HCT116 (cell line): ENCODE data around the gene TIMM10B. TPM values are rescaled to one million over a fixed set of nuclear protein-coding genes. Genes with fewer than 3 reads are reported as not detected.

Experiments
- ATAC-seq: fragments of 200-7000 bp; cut with Tn5 transposase; 2 replicates; pipeline ENCODE4 v1.9.1; 2020; ENCODE audit warnings: mild to moderate bottlenecking, moderate library complexity
- BruUV-seq: library from RNA; stranded (reverse); fragments of 400-500 nt; replicated peaks from 2 replicates; lab custom pipeline; 2021; lab: Mats Ljungman, UMichigan
- CTCF ChIA-PET: fragments of 300-600 bp; sonication (Branson Sonifier 250); formaldehyde crosslinking; loops from one replicate; lab custom pipeline; 2021; ENCODE audit warnings: antibody characterized with exemption; lab: Charles Lee
- POLR2A ChIA-PET: fragments of 300-600, 350-600 bp; sonication (Branson Sonifier 250); formaldehyde crosslinking; loops from one replicate; lab custom pipeline; 2021; ENCODE audit warnings: antibody characterized with exemption; lab: Charles Lee
- RAD21 ChIA-PET, 2 experiments: fragments of 300-600 bp; sonication (Branson Sonifier 250); formaldehyde crosslinking; loops; one replicate each; lab custom pipeline; 2023; ENCODE audit warnings: low total read pairs in 2 of 2; ENCODE audit not compliant: uncharacterized antibody in 2 of 2, unreplicated experiment in 2 of 2, low non-redundant PET in 1 of 2; lab: Charles Lee
- DNase-seq: peaks from one replicate; pipeline ENCODE4 v3.0.0-alpha.2; 2010; ENCODE audit warnings: low read depth, low spot score
- H2AFZ ChIP-seq: fragments of 200-600 bp; shearing (Covaris generic), sonication (generic); 2 replicates; pipeline ENCODE4 v1.6.1; 2017; ENCODE audit warnings: low read depth, mixed run types, mixed read lengths, antibody characterized with exemption, low read length; ENCODE audit not compliant: poor library complexity, severe bottlenecking
- H3K27ac ChIP-seq: 2 replicates; pipeline ENCODE4 v1.5.1; 2012; ENCODE audit warnings: low read depth, low read length
- H3K27me3 ChIP-seq: fragments of 200-600 bp; sonication (generic); 2 replicates; pipeline ENCODE4 v1.6.1; 2016; ENCODE audit warnings: mixed run types, low read length, mixed read lengths; ENCODE audit not compliant: insufficient read depth
- H3K36me3 ChIP-seq, 2 experiments: fragments of 200-500 bp in 1 of 2; fragments of 200-600 bp in 1 of 2; sonication (Bioruptor generic) in 1 of 2; sonication (generic) in 1 of 2; 2 replicates each; pipeline versions ENCODE4 v1.5.1 to v1.6.1; 2014 to 2016; ENCODE audit warnings: low read length in 2 of 2, inconsistent platforms in 1 of 2, mixed read lengths in 1 of 2, mixed run types in 1 of 2; ENCODE audit not compliant: insufficient read depth in 2 of 2, control insufficient read depth in 1 of 2
- H3K4me1 ChIP-seq, 2 experiments: fragments of 200-600 bp in 1 of 2; sonication (generic) in 1 of 2; 2 replicates each; pipeline versions ENCODE4 v1.5.1 to v1.6.1; 2012 to 2017; ENCODE audit warnings: low read length in 2 of 2, inconsistent platforms in 1 of 2, mild to moderate bottlenecking in 1 of 2, mixed read lengths in 1 of 2, mixed run types in 1 of 2, moderate library complexity in 1 of 2; ENCODE audit not compliant: insufficient read depth in 2 of 2, control insufficient read depth in 1 of 2
- H3K4me2 ChIP-seq: fragments of 200-600 bp; sonication (generic); 2 replicates; pipeline ENCODE4 v1.6.1; 2017; ENCODE audit warnings: mixed run types, low read length, mixed read lengths
- H3K4me3 ChIP-seq, 2 experiments: fragments of 200-600 bp in 1 of 2; sonication (generic) in 1 of 2; replicated peaks in 1 of 2; 2 replicates each; pipeline ENCODE4 v1.5.1; 2011 to 2016; ENCODE audit warnings: low read length in 2 of 2, control low read depth in 1 of 2, low read depth in 1 of 2, mild to moderate bottlenecking in 1 of 2, mixed read lengths in 1 of 2, mixed run types in 1 of 2
- H3K79me2 ChIP-seq: fragments of 200-600 bp; sonication (generic); 2 replicates; pipeline ENCODE4 v1.6.1; 2017; ENCODE audit warnings: mild to moderate bottlenecking, mixed run types, low read length, moderate library complexity, mixed read lengths; ENCODE audit not compliant: insufficient read depth
- H3K9ac ChIP-seq: fragments of 200-600 bp; sonication (generic); 2 replicates; pipeline ENCODE4 v1.6.1; 2016; ENCODE audit warnings: low read length, mixed read lengths
- H3K9me2 ChIP-seq: fragments of 200-600 bp; sonication (generic), shearing (Covaris generic); 2 replicates; pipeline ENCODE4 v1.6.1; 2017; ENCODE audit warnings: mixed run types, mild to moderate bottlenecking, moderate library complexity; ENCODE audit not compliant: insufficient read depth
- H3K9me3 ChIP-seq, 2 experiments: fragments of 200-500 bp in 1 of 2; fragments of 200-600 bp in 1 of 2; sonication (Bioruptor generic) in 1 of 2; sonication (generic) in 1 of 2; 2 replicates each; pipeline ENCODE4 v1.6.1; 2014 to 2017; ENCODE audit warnings: low read length in 2 of 2, mixed read lengths in 2 of 2, inconsistent platforms in 1 of 2, low read depth in 1 of 2, mild to moderate bottlenecking in 1 of 2, mixed run types in 1 of 2, moderate library complexity in 1 of 2; ENCODE audit not compliant: control insufficient read depth in 1 of 2, insufficient read depth in 1 of 2
- H4K20me1 ChIP-seq: fragments of 200-600 bp; sonication (generic), shearing (Covaris generic); 2 replicates; pipeline ENCODE4 v1.6.1; 2017; ENCODE audit warnings: mixed run types, mild to moderate bottlenecking, moderate library complexity; ENCODE audit not compliant: insufficient read depth
- CBX3 ChIP-seq: IDR thresholded peaks from 2 replicates; pipeline ENCODE4 v1.6.1; 2012; ENCODE audit warnings: low read depth
- CEBPB ChIP-seq: IDR thresholded peaks from 2 replicates; pipeline ENCODE4 v1.6.1; 2012; ENCODE audit warnings: low read depth
- EGR1 ChIP-seq: IDR thresholded peaks from 2 replicates; pipeline ENCODE4 v1.6.1; 2012; ENCODE audit warnings: low read depth
- EZH2 ChIP-seq: fragments of 200-600 bp; sonication (generic); IDR thresholded peaks from 2 replicates; pipeline ENCODE4 v1.6.1; 2017; ENCODE audit warnings: antibody characterized with exemption, mixed run types
- EZH2phosphoT487 ChIP-seq: fragments of 200-600 bp; IDR thresholded peaks from 2 replicates; pipeline ENCODE4 v1.6.1; 2018; ENCODE audit warnings: antibody characterized with exemption, borderline replicate concordance
- FOSL1 ChIP-seq: IDR thresholded peaks from 2 replicates; pipeline ENCODE4 v1.6.1; 2012; ENCODE audit warnings: low read depth
- POLR2AphosphoS5 ChIP-seq: IDR thresholded peaks from 2 replicates; pipeline ENCODE4 v1.6.1; 2011; ENCODE audit warnings: mild to moderate bottlenecking, low read depth, low read length, moderate library complexity
- RAD21 ChIP-seq: IDR thresholded peaks from 2 replicates; pipeline ENCODE4 v1.6.1; 2012; ENCODE audit warnings: low read depth, mild to moderate bottlenecking
- SIN3A ChIP-seq: IDR thresholded peaks from 2 replicates; pipeline ENCODE4 v1.6.1; 2012; ENCODE audit warnings: low read depth
- SP1 ChIP-seq: IDR thresholded peaks from 2 replicates; pipeline ENCODE4 v1.6.1; 2012; ENCODE audit warnings: low read depth
- SRF ChIP-seq: IDR thresholded peaks from 2 replicates; pipeline ENCODE4 v1.6.1; 2012; ENCODE audit warnings: low read depth
- ZNF274 ChIP-seq: fragments of 200-500 bp; sonication (Bioruptor generic); IDR thresholded peaks from 2 replicates; pipeline ENCODE4 v1.6.1; 2014; ENCODE audit warnings: mild to moderate bottlenecking, low read depth, low read length, inconsistent platforms
- intact Hi-C: fragments of 100-400 bp; cut with micrococcal nuclease; formaldehyde crosslinking; loops from 2 replicates; pipeline ENCODE4 v1.10.0; 2022
- total RNA-seq: library from RNA; stranded (reverse); gene quantifications from one replicate; pipeline ENCODE4 v1.2.1, GENCODE V29; 2021; ENCODE audit not compliant: unreplicated experiment
- TF ChIP-seq, protein P1 (sequence below), 3 experiments: fragments of 200-600 bp in 1 of 3; sonication (generic) in 1 of 3; IDR thresholded peaks in 2 of 3; conservative IDR thresholded peaks in 1 of 3; 2 replicates each; pipeline ENCODE4 v1.5.1; 2012 to 2017; ENCODE audit warnings: low read depth in 2 of 3, low read length in 2 of 3, antibody characterized with exemption in 1 of 3, borderline replicate concordance in 1 of 3, control low read depth in 1 of 3, mild to moderate bottlenecking in 1 of 3, mixed read lengths in 1 of 3, mixed run types in 1 of 3, moderate library complexity in 1 of 3; ENCODE audit not compliant: insufficient read depth in 1 of 3
- TF ChIP-seq, protein P2 (sequence below): IDR thresholded peaks from 2 replicates; pipeline ENCODE4 v1.6.1; 2012; ENCODE audit warnings: low read depth
- TF ChIP-seq, protein P3 (sequence below): IDR thresholded peaks from 2 replicates; pipeline ENCODE4 v1.6.1; 2012

The TIMM10B gene
- total RNA-seq, 1 experiment from 2014 or later = 22.9 TPM

DNA sequence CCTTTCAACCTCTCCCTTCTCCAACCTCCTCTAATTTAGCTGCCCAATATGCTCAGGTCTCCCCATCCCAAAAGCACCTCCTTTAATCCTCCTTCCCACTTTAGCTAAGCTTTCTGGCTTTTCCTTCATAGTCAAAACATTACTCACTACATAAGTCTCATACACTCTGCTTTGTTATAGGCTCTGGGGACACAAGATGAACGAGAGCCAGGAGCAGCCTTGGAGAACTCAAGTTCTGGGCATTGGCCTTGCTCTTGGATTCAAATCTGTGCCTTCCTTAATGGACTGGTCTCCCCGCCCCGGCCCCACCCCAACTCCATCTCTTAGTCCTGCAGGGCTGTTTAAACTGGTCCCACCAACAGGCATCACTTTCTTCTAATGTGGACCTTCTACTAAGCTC lies 29.1 kb upstream of the TIMM10B start (continued):
- TF ChIP-seq ZNF274 = no peak
- TF ChIP-seq, protein P1, sequence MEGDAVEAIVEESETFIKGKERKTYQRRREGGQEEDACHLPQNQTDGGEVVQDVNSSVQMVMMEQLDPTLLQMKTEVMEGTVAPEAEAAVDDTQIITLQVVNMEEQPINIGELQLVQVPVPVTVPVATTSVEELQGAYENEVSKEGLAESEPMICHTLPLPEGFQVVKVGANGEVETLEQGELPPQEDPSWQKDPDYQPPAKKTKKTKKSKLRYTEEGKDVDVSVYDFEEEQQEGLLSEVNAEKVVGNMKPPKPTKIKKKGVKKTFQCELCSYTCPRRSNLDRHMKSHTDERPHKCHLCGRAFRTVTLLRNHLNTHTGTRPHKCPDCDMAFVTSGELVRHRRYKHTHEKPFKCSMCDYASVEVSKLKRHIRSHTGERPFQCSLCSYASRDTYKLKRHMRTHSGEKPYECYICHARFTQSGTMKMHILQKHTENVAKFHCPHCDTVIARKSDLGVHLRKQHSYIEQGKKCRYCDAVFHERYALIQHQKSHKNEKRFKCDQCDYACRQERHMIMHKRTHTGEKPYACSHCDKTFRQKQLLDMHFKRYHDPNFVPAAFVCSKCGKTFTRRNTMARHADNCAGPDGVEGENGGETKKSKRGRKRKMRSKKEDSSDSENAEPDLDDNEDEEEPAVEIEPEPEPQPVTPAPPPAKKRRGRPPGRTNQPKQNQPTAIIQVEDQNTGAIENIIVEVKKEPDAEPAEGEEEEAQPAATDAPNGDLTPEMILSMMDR (IDR thresholded peaks at IDR 0.05 in 2 of 3, conservative IDR thresholded peaks at IDR 0.05 in 1 of 3; ENCODE audit: borderline replicate concordance in 1 of 3, insufficient read depth in 1 of 3, low read depth in 2 of 3, low read length in 2 of 3) = no peak
- no peak for TF ChIP-seq EZH2phosphoT487
- no peak for TF ChIP-seq FOSL1

DNA sequence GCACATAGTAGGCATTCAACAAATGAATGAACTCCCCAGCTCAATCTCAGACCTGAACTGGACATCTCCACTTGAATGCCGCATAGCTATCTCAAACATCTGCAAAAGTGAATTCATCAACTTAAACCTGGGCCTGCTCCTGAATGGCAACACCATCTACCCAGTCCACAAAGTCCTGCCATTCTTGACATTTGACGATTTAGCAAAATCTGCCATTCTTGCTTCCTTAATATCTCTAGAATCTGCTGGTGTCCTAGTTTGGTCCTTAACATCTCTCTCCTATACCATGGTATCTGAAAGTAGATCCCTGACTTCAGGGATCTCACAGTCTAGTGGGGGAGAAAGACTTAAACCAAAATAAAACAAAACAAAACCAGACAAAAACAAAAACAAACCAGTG lies 28.1 kb upstream of the TIMM10B start:
- Histone ChIP-seq H3K79me2 (no peaks in the 10 kb centered on the region), H3K36me3 (peaks cover 4 to 6% of the 10 kb centered on the region in 2 experiments; a peak in 2 of 4 replicates), H4K20me1 (no peaks in the 10 kb centered on the region), H3K27ac (no peak overlapping the region), H3K4me2 (no peak overlapping the region), H3K4me3 (no peak overlapping the region), H3K4me1 (no peaks in the 10 kb centered on the region), H3K27me3 (no peaks in the 10 kb centered on the region), H3K9me3 (no peaks in the 10 kb centered on the region), H3K9me2 (no peaks in the 10 kb centered on the region), H3K9ac (no peak overlapping the region), H2AFZ (no peak overlapping the region)
- intact Hi-C loops = no loop called here
- no TSS peak for BruUV-seq
- ChIA-PET CTCF (interaction anchor here (2.1 to 3.7 kb wide), 2 partner anchors 9 to 14 kb away, joined by 6 to 15 read pairs; no protein-coding TSS in a partner anchor), RAD21 (no interaction called here), POLR2A (no interaction called here)
- ATAC-seq = no peak
- no peak for DNase-seq
- TF ChIP-seq SIN3A = no peak

DNA sequence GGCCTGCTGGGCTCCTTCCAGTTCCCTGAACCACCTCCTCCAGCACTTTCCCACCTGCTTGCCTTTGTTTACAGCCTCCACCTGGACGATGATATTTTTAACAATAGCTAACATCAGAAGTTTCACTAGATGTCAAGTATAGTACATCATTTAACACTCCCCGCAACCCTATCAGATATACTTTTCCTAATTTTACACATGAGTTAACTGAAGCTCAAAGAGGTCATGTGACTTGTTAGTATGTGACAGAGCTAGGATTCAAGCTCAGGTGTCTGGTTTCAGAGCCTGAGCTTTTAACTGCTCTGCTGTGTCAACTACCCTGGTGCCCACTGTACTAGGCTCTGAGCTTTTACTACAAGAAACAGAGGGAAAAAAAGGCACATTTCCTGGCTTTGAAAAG lies 26.2 kb upstream of the TIMM10B start:
- Histone ChIP-seq H3K36me3 (peaks cover 4 to 6% of the 10 kb centered on the region in 2 experiments; a peak in 2 of 4 replicates), H3K4me2 (no peak overlapping the region), H2AFZ (no peak overlapping the region), H4K20me1 (no peaks in the 10 kb centered on the region), H3K4me3 (no peak overlapping the region), H3K9me2 (no peaks in the 10 kb centered on the region), H3K27me3 (no peaks in the 10 kb centered on the region), H3K79me2 (no peaks in the 10 kb centered on the region), H3K4me1 (no peaks in the 10 kb centered on the region), H3K9me3 (no peaks in the 10 kb centered on the region), H3K27ac (no peak overlapping the region), H3K9ac (no peak overlapping the region)
- no peak for DNase-seq
- POLR2A ChIA-PET = no interaction called here
- BruUV-seq = no TSS peak
- CTCF ChIA-PET = interaction anchor here (1.1 to 3.7 kb wide), 3 partner anchors 10 to 16 kb away, joined by 3 to 15 read pairs (median 6); no protein-coding TSS in a partner anchor
- no peak for ATAC-seq
- intact Hi-C loops = no loop called here
- RAD21 ChIA-PET = no interaction called here
- TF ChIP-seq EZH2 (no peak), EGR1 (no peak), CBX3 (no peak), POLR2AphosphoS5 (no peak), SRF (no peak), SP1 (no peak), RAD21 (no peak), EZH2phosphoT487 (no peak), SIN3A (no peak), CEBPB (no peak)
- TF ChIP-seq, protein P2, sequence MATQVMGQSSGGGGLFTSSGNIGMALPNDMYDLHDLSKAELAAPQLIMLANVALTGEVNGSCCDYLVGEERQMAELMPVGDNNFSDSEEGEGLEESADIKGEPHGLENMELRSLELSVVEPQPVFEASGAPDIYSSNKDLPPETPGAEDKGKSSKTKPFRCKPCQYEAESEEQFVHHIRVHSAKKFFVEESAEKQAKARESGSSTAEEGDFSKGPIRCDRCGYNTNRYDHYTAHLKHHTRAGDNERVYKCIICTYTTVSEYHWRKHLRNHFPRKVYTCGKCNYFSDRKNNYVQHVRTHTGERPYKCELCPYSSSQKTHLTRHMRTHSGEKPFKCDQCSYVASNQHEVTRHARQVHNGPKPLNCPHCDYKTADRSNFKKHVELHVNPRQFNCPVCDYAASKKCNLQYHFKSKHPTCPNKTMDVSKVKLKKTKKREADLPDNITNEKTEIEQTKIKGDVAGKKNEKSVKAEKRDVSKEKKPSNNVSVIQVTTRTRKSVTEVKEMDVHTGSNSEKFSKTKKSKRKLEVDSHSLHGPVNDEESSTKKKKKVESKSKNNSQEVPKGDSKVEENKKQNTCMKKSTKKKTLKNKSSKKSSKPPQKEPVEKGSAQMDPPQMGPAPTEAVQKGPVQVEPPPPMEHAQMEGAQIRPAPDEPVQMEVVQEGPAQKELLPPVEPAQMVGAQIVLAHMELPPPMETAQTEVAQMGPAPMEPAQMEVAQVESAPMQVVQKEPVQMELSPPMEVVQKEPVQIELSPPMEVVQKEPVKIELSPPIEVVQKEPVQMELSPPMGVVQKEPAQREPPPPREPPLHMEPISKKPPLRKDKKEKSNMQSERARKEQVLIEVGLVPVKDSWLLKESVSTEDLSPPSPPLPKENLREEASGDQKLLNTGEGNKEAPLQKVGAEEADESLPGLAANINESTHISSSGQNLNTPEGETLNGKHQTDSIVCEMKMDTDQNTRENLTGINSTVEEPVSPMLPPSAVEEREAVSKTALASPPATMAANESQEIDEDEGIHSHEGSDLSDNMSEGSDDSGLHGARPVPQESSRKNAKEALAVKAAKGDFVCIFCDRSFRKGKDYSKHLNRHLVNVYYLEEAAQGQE = no peak
- TF ChIP-seq, protein P3, sequence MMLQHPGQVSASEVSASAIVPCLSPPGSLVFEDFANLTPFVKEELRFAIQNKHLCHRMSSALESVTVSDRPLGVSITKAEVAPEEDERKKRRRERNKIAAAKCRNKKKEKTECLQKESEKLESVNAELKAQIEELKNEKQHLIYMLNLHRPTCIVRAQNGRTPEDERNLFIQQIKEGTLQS = no peak
